GM19324 (cell line): ENCODE results near the gene SQSTM1.

Experiments
- ATAC-seq: cut with Tn5 transposase; IDR thresholded peaks from one replicate; pipeline ENCODE4 v1.9.1; 2021; ENCODE audit warnings: mild to moderate bottlenecking, moderate library complexity; ENCODE audit not compliant: unreplicated experiment, low FRiP score

Gene SQSTM1

DNA sequence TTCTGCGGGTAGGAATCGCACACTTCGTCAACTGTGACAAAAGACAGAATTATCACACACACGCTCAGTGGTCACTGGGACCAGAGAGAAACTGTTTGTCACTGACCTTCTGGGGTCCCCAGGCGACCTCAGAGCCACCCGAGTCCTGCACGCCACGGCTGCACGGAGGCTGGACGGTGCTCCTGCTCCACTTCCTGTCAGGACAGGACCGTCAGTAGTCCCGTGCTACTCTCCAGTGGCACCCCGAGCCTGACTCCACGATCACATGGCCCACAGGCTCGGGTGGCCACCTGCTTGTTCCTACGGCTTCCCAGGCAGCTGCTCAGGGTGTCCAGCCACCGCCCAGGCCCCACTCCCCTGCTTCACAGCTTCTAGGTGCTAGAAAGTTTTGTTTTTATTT, 20.1 kb downstream of the SQSTM1 start:
- no peak for ATAC-seq

DNA sequence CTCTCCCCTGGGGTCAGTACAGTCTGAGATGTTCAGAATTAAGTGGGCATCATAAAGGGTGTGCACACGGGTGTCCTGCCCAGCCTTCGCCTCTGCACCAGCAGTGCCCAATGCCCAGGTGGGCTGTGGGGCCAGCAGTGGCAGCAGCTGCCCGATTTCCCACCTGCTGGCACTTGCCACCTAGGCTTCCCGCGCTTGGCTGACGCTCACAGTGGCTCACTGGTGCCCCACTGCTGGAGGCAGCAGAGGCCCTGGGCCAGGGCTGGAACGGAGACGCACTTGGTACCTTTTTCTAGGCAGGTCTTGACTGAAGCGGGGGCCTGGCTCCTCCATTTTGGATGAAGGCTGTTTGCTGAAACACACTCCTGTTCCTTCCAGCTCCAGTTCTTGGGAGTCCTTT, 20.9 kb downstream of the SQSTM1 start:
- no peak for ATAC-seq

DNA sequence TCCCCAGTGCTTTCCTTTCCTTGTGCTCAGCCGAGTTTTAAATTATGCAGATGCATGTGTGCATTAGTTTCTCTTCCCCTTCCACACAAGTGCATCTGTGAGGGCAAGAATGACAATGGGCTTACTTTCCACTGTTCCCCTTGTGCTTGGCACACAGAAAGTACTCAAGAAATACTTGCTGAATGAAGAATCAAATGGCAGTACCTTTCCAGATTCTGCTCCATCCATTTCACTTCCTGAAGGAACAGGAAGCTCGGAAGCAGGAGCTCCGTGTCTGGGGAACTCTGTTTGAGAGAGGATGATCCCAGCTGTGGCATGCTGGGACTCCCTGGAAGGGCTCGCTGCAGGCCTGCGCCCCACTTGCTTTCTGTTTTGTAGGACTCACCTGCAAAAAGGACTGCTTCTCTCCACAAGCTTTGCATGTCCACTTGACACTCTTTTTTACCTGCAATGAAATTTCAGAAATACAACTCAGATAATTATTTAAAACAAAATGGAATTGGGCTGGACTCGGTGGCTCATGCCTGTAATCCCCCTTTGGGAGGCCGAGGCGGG, 32.4 kb downstream of the SQSTM1 start:
- peak; percentile 80 for ATAC-seq

DNA sequence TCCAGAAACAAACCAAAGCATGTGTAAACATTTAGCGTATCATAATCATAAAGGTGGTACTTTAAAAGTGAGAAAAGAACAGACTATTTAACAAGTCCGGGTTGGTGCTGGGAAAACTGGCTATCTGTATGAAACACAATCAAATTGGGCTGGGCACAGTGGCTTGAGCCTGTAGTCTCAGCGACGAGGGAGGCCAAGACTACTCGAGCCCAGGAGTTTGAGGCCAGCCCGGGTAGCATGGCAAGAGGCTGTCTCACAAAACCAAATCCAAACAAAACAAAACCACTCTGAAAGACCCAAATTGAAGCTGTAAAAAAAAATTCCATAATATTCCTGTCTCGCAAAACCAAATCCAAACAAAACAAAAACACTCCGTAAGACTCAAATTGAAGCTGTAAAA, 33.7 kb downstream of the SQSTM1 start:
- ATAC-seq: no peak

DNA sequence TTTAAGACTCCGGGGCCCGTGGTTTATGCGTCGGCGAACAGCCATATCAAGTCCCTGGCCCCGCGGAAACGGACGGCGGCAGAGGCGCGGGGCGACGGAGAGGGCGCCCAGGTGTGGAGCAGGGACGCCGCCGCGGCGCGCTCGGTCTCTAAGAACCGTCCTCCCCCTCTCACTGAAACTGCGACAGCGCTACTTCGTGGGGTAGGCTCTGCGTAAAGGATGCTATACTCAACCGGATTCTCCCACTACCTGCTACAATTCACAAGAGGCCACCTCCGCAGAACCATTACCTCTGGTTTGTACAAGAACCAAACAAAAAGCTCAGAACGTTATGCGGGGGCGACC, 37.5 kb downstream of the SQSTM1 start:
- ATAC-seq: peak; percentile 42

DNA sequence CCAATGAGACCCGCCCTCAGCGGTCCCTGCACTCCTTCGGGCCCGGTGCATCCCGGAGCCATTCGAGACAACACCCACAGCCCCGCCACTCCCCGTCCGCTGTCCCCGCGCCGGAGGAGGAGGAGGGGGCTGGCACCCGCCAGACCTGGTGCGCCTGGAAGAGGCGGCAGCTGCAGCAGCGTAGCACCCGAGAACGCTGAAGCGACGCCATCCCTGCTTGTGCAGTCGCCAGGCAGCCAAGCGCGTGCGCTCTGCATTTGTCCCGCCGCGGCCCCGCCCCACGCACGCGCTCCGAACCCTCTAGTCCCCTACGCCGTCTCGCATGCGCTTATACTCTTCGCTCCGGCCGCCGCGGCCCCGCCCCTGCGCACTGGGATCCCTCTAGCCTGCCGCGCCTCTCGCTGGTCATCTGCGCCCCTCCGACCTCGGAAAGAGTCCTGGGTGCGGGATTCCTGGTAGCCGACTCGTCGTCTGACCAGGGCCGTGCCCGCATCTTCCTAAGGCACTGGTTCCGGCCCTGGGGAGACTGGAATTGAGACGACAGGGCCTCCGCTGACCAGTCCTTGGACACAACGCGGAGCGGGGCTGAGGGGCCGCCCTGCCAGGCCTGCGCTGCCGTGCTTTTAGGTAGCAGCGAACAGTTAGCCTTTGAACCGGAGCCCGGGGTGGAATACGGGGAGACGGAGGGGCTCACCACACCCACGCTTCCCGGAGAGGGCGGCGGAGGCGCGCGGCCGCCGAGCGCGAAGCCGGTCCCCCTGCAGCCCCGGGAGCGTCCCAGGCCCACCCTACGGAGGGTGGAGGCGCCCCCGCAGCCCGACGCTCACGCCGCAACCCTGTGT, 38.1 kb downstream of the SQSTM1 start, which contains the start of gene MRNIP:
TSS of gene MRNIP (minus strand) at position 232 of the 842 bp plus-strand sequence. CDS start at position 211, 21 bp downstream.
- ATAC-seq: peak; percentile 98

DNA sequence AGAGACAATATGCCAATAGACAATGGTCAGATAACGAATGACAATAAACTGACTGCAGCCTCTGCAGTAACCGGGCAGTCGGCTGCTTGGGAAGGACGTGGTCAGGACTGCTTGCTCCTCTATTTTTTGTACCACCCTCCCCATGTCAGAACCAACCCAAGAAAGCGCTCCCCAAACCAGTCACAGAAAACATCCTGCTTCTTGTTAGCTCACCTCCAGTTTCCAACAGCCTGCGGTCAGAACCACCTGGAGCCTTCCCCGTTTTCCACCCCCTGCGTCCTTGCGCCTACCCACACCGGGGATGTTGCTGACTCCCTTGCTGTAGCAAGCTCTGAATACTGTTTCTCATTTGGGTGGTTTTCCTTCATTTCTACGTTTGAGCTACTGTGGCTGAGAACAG, 39.6 kb downstream of the SQSTM1 start:
- no peak for ATAC-seq

DNA sequence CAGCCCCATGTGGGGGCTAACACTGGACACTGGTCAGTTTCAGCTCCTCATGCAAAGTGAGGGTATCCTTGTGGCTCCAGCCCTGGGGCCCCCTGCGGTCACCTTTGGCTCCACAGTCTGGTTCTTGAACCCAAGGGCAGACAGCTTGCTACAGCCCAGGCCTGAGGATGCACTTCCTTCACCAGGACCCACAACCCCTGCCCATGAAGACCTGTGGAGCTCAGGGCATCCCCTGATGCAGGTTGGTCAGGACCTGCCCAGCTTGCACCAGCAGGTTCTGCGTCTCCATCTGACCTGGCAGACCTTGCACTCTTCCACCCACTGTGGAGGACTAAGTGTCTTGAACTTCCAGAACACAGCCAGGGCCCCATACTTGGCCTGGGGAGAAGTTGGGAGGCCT, 41.6 kb downstream of the SQSTM1 start:
- ATAC-seq: no peak

DNA sequence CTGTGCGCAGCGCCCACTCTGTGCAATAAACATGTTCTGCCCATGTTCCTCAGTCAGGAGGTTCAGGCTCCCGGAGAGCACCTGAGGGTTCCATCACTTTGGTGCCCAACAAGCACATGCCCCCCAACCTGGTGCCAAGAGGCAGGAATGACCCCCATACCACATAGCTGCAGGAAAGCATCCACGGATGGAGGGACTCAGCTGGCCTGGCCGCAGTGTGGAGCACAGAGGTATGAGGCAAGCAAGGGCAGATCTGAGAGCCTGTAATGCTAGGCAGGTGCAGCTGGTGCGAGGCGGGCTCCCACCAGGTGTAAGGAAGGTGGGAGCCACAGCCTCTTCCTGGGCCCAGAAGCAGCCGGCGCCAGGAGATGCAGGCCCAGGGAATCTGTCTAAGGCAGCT, 42.2 kb downstream of the SQSTM1 start:
- no peak for ATAC-seq

DNA sequence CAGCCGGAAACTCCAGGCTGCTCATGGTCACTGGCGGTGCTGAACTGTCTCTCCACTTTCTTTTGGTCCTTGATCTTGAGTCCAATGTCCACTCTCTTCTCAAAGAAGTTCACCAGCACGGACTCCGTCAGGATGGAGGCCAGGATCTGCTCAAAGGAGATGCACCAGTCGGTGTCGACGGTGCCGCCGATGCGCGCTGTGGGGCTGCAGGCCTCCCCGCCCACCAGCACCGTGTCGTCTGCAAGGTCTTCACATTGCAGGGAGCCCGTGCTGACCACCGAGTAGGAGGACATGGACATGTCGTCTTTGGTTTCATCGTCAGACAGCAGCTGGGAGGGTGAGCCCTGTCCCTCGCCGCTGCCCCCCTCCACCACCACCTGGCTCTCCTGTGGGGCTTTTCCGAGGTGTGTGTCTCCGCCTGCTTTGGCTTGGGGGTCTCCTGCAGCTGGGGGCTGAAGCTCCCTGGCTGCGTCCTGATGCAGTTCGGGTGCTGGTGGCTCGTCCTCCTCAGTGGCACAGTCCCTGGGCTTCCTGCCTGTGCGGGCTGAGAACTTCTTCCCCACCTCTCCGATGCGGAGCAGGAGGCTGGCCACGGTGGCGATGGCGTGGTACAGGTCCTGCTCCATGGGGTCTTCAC, 42.9 kb downstream of the SQSTM1 start:
- ATAC-seq: no peak

DNA sequence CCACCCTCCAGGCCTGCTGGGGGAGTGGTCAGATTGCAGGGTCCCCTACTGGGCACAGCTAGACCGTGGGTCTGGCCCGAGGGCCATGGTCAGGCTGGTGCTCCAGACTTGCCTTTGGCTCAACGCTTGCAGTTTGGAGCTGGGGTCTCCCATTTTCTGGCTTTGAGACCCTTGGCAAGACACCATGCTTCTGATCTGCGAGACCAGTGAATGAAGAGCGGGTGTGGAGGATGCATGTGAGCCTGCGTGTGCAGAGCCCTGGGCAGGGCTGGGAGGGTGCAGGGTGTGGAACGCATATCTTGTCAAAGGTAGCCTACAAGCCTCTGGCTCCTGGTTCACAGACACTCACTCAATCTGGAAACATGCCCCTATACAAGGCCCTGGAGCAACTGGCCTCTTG, 44.0 kb downstream of the SQSTM1 start:
- no peak for ATAC-seq

DNA sequence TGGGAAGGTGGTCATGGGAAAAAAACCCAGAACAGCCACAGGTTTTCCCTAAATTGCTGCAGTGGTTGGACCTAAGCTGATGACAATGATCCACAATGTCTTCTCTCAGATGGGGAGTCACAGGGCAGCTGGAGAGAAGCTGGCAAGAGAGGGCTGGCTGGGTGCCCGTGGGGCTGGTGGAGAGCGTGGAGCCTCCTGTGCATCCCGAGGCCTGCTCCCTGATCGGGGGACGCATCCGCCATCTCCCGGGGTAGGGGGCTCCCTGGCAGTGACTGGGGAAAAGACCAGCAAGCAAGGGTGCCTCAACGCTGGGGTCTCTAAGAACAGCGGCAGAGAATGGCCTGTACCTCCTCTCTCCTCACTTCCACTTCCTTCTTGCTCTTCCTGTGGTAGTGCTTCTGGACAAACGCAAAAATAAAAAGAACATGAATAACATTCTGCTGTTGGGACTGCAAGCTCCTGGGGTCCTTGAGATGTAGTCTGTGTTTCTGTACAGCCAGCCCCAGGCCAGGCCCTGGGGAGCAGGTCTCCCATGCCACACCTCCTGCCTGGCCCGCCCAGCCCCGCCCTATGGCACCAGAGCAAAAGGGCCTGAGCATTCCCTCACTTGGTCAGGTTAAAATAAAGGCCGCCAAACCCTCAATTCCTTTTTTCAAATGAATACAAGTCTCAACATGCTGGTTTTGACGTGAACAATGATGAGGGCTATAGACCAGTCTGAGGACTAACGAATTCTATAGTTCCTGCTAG, 45.0 kb downstream of the SQSTM1 start:
- no peak for ATAC-seq

DNA sequence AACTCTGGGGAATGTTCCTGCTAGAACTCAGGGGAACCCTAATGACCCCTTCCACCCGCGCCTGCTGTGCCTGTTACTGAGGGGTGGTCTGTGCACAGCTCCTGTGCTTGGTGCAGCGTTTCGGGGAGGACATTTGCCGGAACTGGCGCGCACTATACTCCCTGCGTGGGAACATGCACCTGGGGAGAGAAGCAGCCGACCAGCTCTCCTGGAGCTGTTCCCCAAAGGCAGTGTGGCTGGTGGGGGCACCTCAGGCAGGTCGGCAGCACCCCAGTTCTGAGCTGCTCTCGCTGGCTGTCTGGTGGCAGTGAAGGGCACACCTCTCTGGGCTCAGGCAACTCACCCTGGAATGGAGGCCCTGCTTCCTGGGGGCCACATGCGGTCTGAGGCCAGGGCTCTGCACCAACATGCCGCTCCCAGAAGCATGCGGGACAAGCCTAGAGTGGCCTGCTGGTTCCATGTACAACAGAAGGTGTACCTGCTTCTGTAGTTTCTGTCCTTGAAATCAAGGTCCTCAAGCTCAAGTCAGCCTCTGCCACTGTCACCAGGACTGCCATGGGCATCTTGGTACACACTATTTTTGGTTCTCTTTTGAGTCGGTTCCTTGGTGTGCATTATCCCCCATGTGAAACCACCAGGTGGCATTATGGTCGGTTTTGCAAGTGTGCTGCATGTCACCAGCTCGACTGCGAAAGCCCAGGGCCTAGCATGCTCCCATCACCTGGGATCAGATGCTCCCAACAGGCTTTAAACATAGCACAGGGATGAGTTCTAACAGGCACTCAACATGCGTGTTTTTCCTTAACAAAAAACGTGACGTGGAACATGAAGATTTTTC, 45.8 kb downstream of the SQSTM1 start:
- ATAC-seq: no peak

DNA sequence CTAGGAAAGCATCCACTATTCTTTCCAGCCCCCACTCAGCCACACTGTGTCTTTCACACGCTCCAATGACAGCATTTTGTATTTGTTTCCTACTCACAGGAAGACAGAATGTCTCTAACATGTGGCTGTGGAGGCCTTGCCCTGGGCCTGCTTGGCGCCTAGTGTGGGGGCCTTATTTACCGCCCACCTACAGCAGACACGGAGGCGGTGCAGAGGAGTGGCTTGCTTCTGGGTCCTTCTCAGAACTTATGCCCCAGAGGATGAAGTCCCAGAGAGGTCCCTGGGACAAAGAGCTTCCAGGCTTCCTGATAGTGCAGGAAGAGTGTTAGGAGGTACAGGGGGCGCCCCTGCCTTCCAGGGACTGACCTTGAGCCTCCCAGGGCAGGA, 46.4 kb downstream of the SQSTM1 start:
- no peak for ATAC-seq

DNA sequence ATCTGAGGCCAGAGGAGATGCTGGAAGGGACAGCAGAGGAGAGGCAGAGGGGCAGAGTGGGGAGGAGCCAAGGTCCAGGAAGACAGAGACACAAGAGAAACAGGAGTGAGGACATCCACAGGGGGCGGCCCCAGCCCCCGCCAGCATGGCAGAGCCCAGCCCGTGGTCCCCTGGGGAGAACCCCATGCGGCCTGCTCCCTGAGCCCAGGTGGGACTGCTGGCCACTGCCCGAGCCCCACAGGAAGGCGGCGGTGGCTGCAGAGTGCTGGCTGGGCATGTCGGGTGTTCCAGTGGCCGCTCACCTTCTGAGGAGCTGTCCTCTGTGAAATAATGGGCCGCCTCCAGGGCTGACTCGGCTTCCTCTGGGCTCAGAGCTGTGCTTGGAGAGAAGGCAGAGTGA, 46.8 kb downstream of the SQSTM1 start:
- ATAC-seq: no peak

DNA sequence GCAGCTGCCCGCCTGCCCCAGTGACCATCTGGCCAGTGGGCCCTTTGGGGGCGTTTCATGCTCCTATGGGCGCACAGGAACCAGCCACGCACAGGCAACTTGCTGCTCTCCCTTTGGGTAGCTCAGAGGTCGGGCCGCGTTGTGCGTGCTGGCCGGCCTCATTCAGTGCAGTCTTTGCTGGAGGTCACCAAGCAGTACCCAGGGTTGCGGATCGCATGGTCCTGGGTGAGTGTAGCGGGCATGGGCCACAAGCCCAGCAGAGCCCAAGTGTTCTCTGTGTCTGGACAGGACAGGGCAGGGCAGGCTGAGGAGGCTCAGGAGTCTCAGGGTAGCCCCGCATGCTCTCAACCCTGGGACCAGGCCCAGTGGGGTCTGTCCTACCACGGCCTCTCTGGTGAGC, 47.8 kb downstream of the SQSTM1 start:
- no peak for ATAC-seq

DNA sequence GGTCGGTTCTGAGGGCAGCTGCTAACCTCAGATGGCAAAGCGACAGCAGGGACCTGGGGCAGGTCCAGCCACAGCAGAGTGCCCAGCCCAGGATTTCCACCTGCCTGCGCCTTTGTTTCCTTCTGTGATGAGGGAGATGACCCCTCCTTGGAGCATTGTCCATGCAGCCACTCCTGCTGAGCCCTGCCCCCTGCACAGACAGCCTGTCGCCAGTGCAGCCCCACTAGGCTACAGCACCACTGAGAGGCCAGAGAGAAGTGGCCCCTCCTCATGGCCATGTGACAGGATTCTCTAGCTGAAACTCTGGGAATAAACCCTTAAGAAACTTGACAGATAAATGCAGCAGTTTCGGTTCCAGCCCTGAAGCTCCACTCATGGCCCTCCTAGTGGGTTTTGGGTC, 48.4 kb downstream of the SQSTM1 start:
- ATAC-seq: no peak

DNA sequence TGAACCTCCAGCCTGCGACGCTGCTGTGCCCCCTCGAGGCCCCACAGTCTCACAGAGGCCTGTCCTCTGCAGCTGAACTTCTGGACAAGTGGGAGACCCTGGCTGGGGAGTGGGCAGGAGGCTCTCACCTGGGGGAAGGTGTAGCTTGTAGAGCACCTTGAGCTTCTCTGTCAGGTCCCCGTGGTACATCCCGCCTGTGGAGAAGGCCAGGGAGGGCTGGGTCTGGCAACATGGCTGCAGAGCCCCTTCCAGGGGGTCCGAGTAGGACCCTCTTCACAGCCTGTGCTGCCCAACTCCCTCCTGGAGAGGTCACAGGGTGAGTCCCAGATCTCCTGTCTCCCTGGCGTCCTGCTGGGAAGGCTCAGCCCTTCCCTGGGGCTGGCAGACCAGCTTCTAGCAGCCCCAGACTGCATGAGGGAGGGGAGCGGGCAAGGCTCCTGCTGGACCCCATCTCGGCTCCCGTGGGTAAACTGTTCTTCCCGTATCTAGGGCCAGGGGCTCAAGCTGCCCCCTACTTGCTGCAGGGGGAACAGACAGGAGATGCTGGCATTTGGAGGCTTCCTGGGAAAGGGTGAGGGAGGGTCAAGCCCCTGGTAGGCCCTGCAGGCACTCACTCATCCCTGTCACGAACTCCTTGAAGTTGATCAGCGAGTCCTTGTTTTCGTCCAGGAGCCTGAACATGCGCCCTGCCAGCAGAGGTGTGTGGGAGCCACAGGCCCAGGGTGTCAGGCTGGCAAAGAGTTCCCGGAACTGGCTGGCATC, 49.1 kb downstream of the SQSTM1 start:
- no peak for ATAC-seq

DNA sequence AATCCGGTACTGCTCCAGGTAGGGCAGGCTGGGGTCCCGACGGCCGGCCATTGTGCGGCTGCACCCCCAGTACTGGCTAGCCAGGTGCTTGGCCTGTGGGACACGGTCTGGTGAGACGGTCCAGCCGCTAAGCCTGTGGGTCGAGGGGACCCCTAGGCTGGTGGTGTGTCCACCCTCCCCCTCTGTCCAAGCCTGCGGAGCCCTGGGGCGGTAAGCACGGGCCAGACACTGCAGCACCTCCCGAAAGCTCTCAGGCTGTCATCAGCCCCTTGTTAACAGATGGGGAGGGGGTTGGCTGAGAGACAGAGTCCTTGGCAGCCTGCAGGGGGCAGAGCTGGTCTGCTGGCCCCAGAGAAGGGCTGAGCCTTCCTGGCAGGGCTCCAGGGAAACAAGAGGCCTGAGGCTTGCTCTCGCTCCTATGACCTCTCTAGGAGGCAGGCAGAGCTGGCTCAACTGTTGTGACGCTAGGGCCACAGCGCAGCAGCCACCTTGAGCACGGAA, 49.7 kb downstream of the SQSTM1 start:
- no peak for ATAC-seq
